OCI-LY3 (cell line): ENCODE data around the gene CROCC.
"Not testable (repeated sequence)": the region's sequence is repeated elsewhere in the genome, so short reads cannot be mapped to it uniquely, and the experiment has no call there.

Experiments
- CTCF ChIP-seq: fragments of 200-600, 300-600 bp; sonication (generic); IDR thresholded peaks from 2 replicates; pipeline ENCODE4 v1.5.1; 2014; ENCODE audit warnings: antibody characterized with exemption, low read length, low read depth
- EZH2phosphoT487 ChIP-seq: fragments of 200-600 bp; shearing (Covaris generic); IDR thresholded peaks from 2 replicates; pipeline ENCODE4 v1.6.1; 2018; ENCODE audit warnings: antibody characterized with exemption, mixed run types, low read depth

DNA sequence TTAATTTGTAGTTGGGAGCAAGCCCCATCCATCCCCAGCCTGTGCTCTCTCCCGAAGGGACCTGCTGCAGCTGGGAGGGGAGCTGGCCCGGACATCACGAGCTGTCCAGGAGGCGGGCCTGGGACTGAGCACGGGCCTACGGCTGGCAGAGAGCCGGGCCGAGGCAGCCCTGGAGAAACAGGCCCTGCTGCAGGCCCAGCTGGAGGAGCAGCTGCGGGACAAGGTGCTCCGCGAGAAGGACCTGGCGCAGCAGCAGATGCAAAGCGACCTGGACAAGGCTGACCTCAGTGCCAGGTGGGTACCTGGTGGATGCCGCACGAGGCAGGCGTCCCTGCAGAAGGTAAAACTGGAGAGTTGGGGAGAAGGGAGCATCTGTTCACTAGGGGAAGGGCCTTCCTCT is 14.8 kb downstream of the CROCC start:
- TF ChIP-seq CTCF, EZH2phosphoT487: not testable (repeated sequence)
